Neural cell (in vitro differentiated cells): ENCODE results near the gene SLC9A7. TPM values are rescaled to one million over a fixed set of nuclear protein-coding genes. Genes with fewer than 3 reads are reported as not detected.

Experiments
- H2AFZ ChIP-seq: fragments of 200-600, 300-800 bp; sonication (generic), shearing (Covaris generic); 2 replicates; pipeline ENCODE4 v1.6.0; 2014; ENCODE audit warnings: low read depth, mild to moderate bottlenecking, antibody characterized with exemption, low read length, moderate library complexity
- H3F3A ChIP-seq: fragments of 200-600 bp; shearing (Covaris generic); 2 replicates; pipeline ENCODE4 v1.6.1; 2016; ENCODE audit warnings: mild to moderate bottlenecking, moderate library complexity, mixed read lengths, antibody characterized with exemption, low read length; ENCODE audit not compliant: insufficient read depth, poor library complexity, severe bottlenecking
- H3K27ac ChIP-seq: fragments of 200-600, 300-800 bp; sonication (generic), shearing (Covaris generic); 2 replicates; pipeline ENCODE4 v1.5.1; 2014; ENCODE audit warnings: mild to moderate bottlenecking, low read length, moderate library complexity
- H3K27me3 ChIP-seq: fragments of 300-800, 200-600 bp; sonication (generic), shearing (Covaris generic); 2 replicates; pipeline ENCODE4 v1.6.0; 2014; ENCODE audit warnings: mild to moderate bottlenecking, low read depth, low read length, moderate library complexity; ENCODE audit not compliant: insufficient read depth
- H3K36me3 ChIP-seq: fragments of 300-800, 200-600 bp; sonication (generic), shearing (Covaris generic); 2 replicates; pipeline ENCODE4 v1.5.1; 2014; ENCODE audit warnings: mild to moderate bottlenecking, antibody characterized with exemption, low read length, moderate library complexity; ENCODE audit not compliant: insufficient read depth
- H3K4me2 ChIP-seq: fragments of 300-800, 200-600 bp; sonication (generic), shearing (Covaris generic); 2 replicates; pipeline ENCODE4 v1.6.0; 2014; ENCODE audit warnings: mild to moderate bottlenecking, low read length
- H3K4me3 ChIP-seq: fragments of 300-800, 200-600 bp; sonication (generic), shearing (Covaris generic); 2 replicates; pipeline ENCODE4 v1.5.1; 2014; ENCODE audit warnings: mild to moderate bottlenecking, low read length, moderate library complexity
- H3K79me2 ChIP-seq: fragments of 200-600 bp; shearing (Covaris generic); replicated peaks from 2 replicates; pipeline ENCODE4 v1.6.0; 2014; ENCODE audit warnings: mild to moderate bottlenecking, low read length, moderate library complexity; ENCODE audit not compliant: insufficient read depth
- H3K9ac ChIP-seq: fragments of 300-800, 200-600 bp; sonication (generic), shearing (Covaris generic); 2 replicates; pipeline ENCODE4 v1.6.1; 2016; ENCODE audit warnings: mild to moderate bottlenecking, low read length, mixed read lengths
- H3K9me2 ChIP-seq: fragments of 200-600 bp; shearing (Covaris generic); 2 replicates; pipeline ENCODE4 v1.6.1; 2016; ENCODE audit warnings: mild to moderate bottlenecking, low read length, mixed read lengths; ENCODE audit not compliant: insufficient read depth
- H3K9me3 ChIP-seq: fragments of 200-600, 300-800 bp; sonication (generic), shearing (Covaris generic); 2 replicates; pipeline ENCODE4 v1.6.1; 2016; ENCODE audit warnings: mild to moderate bottlenecking, mixed run types, low read length, moderate library complexity, mixed read lengths
- H4K20me1 ChIP-seq: fragments of 200-600 bp; shearing (Covaris generic); 2 replicates; pipeline ENCODE4 v1.6.1; 2016; ENCODE audit warnings: mild to moderate bottlenecking, mixed run types; ENCODE audit not compliant: insufficient read depth
- EP300 ChIP-seq: fragments of 450-650 bp; conservative IDR thresholded peaks from 2 replicates; pipeline ENCODE4 v1.6.1; 2014; ENCODE audit warnings: antibody characterized with exemption, mild to moderate bottlenecking, moderate library complexity; ENCODE audit not compliant: poor library complexity, severe bottlenecking
- EZH2 ChIP-seq: fragments of 200-600, 300-800 bp; shearing (Covaris generic), sonication (generic); IDR thresholded peaks from 2 replicates; pipeline ENCODE4 v1.6.1; 2014; ENCODE audit warnings: antibody characterized with exemption, low read length, borderline replicate concordance, mild to moderate bottlenecking; ENCODE audit not compliant: insufficient read depth, poor library complexity, severe bottlenecking
- MXI1 ChIP-seq: fragments of 450-650 bp; conservative IDR thresholded peaks from 2 replicates; pipeline ENCODE4 v1.6.1; 2014; ENCODE audit warnings: antibody characterized with exemption, mild to moderate bottlenecking; ENCODE audit not compliant: poor library complexity, severe bottlenecking
- POLR2AphosphoS5 ChIP-seq: IDR thresholded peaks from 2 replicates; pipeline ENCODE4 v1.6.1; 2012
- RAD21 ChIP-seq: fragments of 450-650 bp; conservative IDR thresholded peaks from 2 replicates; pipeline ENCODE4 v1.6.1; 2014; ENCODE audit warnings: antibody characterized with exemption, mild to moderate bottlenecking, moderate library complexity
- SMC3 ChIP-seq: fragments of 450-650 bp; conservative IDR thresholded peaks from 2 replicates; pipeline ENCODE4 v1.6.1; 2014; ENCODE audit warnings: antibody characterized with exemption, mild to moderate bottlenecking, moderate library complexity; ENCODE audit not compliant: poor library complexity
- TAF1 ChIP-seq: IDR thresholded peaks from 2 replicates; pipeline ENCODE4 v1.6.1; 2012; ENCODE audit warnings: low read depth
- polyA plus RNA-seq: library from polyadenylated mRNA; depleted of rRNA; stranded (reverse); fragments of >200 nt; gene quantifications from 2 replicates; pipeline ENCODE4 v1.2.3, GENCODE V29; 2014
- TF ChIP-seq, protein P1 (sequence below): fragments of 450-650 bp; IDR thresholded peaks from 2 replicates; pipeline ENCODE4 v1.5.1; 2014; ENCODE audit warnings: antibody characterized with exemption, mild to moderate bottlenecking, moderate library complexity; ENCODE audit not compliant: poor library complexity, severe bottlenecking
- TF ChIP-seq, protein P2 (sequence below): IDR thresholded peaks from 2 replicates; pipeline ENCODE4 v1.6.1; 2012; ENCODE audit warnings: borderline replicate concordance

Gene SLC9A7
- polyA plus RNA-seq, 1 donor from 2014 or later, result 12.1 TPM

DNA sequence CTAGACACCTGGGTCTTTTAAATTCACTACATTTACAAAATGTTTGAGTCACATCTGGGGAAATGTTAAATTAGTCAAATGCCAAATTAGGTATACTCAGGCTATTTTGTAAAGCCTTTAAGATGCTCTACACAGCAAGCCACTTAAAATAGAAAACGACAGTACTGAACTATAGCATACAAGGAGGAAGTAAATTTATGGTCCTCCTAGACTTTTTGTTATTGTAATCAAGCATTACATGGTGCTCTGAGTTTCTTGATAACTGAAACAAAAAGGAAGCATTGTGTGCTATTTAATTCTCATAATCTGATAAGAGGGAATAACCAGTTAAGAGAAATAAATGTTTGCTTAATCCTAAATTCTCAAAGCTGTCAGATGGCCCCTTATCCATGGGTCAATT is 46.2 kb downstream of the SLC9A7 start:
- H3K79me2 ChIP-seq, result no peaks in the 10 kb centered on the region
- H3K27ac ChIP-seq, result no peak overlapping the region
- no peak overlapping the region for H2AFZ ChIP-seq
- no peaks in the 10 kb centered on the region for H3F3A ChIP-seq
- no peaks in the 10 kb centered on the region for H4K20me1 ChIP-seq
- TF ChIP-seq MXI1 (no peak), SMC3 (no peak), RAD21 (no peak), POLR2AphosphoS5 (no peak), EZH2 (no peak), TAF1 (no peak), EP300 (no peak)
- TF ChIP-seq, protein P1, sequence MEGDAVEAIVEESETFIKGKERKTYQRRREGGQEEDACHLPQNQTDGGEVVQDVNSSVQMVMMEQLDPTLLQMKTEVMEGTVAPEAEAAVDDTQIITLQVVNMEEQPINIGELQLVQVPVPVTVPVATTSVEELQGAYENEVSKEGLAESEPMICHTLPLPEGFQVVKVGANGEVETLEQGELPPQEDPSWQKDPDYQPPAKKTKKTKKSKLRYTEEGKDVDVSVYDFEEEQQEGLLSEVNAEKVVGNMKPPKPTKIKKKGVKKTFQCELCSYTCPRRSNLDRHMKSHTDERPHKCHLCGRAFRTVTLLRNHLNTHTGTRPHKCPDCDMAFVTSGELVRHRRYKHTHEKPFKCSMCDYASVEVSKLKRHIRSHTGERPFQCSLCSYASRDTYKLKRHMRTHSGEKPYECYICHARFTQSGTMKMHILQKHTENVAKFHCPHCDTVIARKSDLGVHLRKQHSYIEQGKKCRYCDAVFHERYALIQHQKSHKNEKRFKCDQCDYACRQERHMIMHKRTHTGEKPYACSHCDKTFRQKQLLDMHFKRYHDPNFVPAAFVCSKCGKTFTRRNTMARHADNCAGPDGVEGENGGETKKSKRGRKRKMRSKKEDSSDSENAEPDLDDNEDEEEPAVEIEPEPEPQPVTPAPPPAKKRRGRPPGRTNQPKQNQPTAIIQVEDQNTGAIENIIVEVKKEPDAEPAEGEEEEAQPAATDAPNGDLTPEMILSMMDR, result no peak
- TF ChIP-seq, protein P2, sequence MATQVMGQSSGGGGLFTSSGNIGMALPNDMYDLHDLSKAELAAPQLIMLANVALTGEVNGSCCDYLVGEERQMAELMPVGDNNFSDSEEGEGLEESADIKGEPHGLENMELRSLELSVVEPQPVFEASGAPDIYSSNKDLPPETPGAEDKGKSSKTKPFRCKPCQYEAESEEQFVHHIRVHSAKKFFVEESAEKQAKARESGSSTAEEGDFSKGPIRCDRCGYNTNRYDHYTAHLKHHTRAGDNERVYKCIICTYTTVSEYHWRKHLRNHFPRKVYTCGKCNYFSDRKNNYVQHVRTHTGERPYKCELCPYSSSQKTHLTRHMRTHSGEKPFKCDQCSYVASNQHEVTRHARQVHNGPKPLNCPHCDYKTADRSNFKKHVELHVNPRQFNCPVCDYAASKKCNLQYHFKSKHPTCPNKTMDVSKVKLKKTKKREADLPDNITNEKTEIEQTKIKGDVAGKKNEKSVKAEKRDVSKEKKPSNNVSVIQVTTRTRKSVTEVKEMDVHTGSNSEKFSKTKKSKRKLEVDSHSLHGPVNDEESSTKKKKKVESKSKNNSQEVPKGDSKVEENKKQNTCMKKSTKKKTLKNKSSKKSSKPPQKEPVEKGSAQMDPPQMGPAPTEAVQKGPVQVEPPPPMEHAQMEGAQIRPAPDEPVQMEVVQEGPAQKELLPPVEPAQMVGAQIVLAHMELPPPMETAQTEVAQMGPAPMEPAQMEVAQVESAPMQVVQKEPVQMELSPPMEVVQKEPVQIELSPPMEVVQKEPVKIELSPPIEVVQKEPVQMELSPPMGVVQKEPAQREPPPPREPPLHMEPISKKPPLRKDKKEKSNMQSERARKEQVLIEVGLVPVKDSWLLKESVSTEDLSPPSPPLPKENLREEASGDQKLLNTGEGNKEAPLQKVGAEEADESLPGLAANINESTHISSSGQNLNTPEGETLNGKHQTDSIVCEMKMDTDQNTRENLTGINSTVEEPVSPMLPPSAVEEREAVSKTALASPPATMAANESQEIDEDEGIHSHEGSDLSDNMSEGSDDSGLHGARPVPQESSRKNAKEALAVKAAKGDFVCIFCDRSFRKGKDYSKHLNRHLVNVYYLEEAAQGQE, result no peak
- H3K9ac ChIP-seq, result no peak overlapping the region
- H3K9me2 ChIP-seq, result no peaks in the 10 kb centered on the region
- no peak overlapping the region for H3K4me3 ChIP-seq
- no peaks in the 10 kb centered on the region for H3K27me3 ChIP-seq
- H3K9me3 ChIP-seq, result no peaks in the 10 kb centered on the region
- no peaks in the 10 kb centered on the region for H3K36me3 ChIP-seq
- no peak overlapping the region for H3K4me2 ChIP-seq

DNA sequence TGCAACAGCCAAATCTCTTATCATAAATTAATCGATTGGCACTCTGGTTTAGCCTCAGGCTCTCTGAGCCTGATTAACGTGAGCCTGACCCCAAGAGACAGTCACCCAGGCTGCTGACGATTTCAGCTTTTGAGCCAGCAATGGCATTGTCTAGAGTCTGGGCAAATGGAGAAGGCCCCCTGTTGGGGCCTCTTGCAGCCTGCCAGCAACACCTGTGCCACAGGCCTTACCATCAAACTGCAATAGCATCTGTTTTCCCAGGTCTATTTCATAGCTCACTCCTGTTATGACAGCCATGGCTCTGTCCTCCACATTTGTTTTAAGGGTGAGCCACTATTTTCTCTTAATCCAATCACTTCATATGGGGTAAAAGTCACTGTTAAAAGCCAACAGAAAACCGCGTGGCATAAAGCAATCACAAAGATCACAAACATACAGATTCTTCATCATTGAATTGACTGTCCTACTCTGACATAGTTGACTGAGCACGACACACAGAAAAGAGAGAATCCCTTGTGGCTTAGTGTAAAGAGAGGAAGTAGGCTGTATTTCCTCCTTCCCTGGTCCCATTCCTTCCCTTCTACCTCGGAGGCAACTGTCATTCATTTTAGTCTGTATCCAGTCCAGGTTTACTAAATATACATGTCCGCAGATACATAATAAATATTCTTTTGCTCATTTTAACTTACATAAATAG is 47.8 kb downstream of the SLC9A7 start:
- H3K79me2 ChIP-seq, result no peaks in the 10 kb centered on the region
- H4K20me1 ChIP-seq, result no peaks in the 10 kb centered on the region
- no peaks in the 10 kb centered on the region for H3K36me3 ChIP-seq
- H3K4me2 ChIP-seq, result no peak overlapping the region
- H3K9me2 ChIP-seq, result no peaks in the 10 kb centered on the region
- no peak overlapping the region for H3K9ac ChIP-seq
- TF ChIP-seq, protein P2, result no peak
- no peak for TF ChIP-seq EP300
- no peak overlapping the region for H3K4me3 ChIP-seq
- H2AFZ ChIP-seq, result no peak overlapping the region
- H3F3A ChIP-seq, result no peaks in the 10 kb centered on the region
- H3K27ac ChIP-seq, result no peak overlapping the region
- no peaks in the 10 kb centered on the region for H3K9me3 ChIP-seq
- no peaks in the 10 kb centered on the region for H3K27me3 ChIP-seq
